Measurements from ENCODE around the gene RFLNA.
"Not testable (repeated sequence)": the region's sequence is repeated elsewhere in the genome, so short reads cannot be mapped to it uniquely, and the experiment has no call there.

The RFLNA gene

GRCh38 chr12:124297389-124297788, 2.5 kb downstream of the RFLNA start:
- H3K4me3 ChIP-seq (ENCODE audit: low read length), result no peak overlapping the region
- no peak for DNase-seq (ENCODE audit: low read depth)
- TF ChIP-seq, protein P1, sequence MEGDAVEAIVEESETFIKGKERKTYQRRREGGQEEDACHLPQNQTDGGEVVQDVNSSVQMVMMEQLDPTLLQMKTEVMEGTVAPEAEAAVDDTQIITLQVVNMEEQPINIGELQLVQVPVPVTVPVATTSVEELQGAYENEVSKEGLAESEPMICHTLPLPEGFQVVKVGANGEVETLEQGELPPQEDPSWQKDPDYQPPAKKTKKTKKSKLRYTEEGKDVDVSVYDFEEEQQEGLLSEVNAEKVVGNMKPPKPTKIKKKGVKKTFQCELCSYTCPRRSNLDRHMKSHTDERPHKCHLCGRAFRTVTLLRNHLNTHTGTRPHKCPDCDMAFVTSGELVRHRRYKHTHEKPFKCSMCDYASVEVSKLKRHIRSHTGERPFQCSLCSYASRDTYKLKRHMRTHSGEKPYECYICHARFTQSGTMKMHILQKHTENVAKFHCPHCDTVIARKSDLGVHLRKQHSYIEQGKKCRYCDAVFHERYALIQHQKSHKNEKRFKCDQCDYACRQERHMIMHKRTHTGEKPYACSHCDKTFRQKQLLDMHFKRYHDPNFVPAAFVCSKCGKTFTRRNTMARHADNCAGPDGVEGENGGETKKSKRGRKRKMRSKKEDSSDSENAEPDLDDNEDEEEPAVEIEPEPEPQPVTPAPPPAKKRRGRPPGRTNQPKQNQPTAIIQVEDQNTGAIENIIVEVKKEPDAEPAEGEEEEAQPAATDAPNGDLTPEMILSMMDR (IDR thresholded peaks at IDR 0.05; ENCODE audit: insufficient read depth, low read depth, low read length, missing control alignments), result no peak

- no peak overlapping the region for H3K4me3 ChIP-seq (ENCODE audit: low read length)
Measured at GRCh38 chr12:124297856-124298255, 3.0 kb downstream of the RFLNA start.

GRCh38 chr12:124298685-124299410, 4.0 kb downstream of the RFLNA start:
- TF ChIP-seq, protein P1 (IDR thresholded peaks at IDR 0.05; ENCODE audit: insufficient read depth, low read depth, low read length, missing control alignments), result no peak
- no peak overlapping the region for H3K4me3 ChIP-seq (ENCODE audit: low read length)
- no peak for DNase-seq (ENCODE audit: low read depth)

More at GRCh38 chr12:124297856-124298255, 3.0 kb downstream of the RFLNA start:
- TF ChIP-seq, protein P1 (IDR thresholded peaks at IDR 0.05; ENCODE audit: insufficient read depth, low read depth, low read length, missing control alignments), result no peak
- DNase-seq (ENCODE audit: low read depth), result no peak

- TF ChIP-seq, protein P1 (IDR thresholded peaks at IDR 0.05; ENCODE audit: insufficient read depth, low read depth, low read length, missing control alignments), result no peak
Measured at GRCh38 chr12:124299628-124300388, 4.9 kb downstream of the RFLNA start.

DNA sequence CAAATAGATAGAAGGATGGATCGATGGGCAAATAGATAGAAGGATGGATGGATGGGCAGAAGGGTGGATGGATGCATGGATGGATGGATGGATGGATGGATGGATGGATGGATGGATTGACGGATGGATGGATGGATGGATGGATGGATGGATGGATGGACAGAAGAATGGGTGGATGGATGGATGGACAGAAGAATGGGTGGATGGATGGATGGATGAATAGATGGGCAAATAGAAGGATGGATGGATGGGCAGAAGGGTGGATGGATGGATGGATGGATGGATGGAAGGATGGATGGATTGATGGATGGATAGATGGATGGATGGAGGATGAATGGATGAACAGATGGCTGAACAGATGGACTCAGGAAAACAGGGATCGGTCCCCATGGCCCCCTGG, 5.8 kb downstream of the RFLNA start:
- not testable (repeated sequence) for DNase-seq (ENCODE audit: low read depth); H3K4me3 ChIP-seq (ENCODE audit: low read length)

More at GRCh38 chr12:124299628-124300388, 4.9 kb downstream of the RFLNA start:
- DNase-seq (ENCODE audit: low read depth), result no peak
- H3K4me3 ChIP-seq (ENCODE audit: low read length), result no peak overlapping the region

DNA sequence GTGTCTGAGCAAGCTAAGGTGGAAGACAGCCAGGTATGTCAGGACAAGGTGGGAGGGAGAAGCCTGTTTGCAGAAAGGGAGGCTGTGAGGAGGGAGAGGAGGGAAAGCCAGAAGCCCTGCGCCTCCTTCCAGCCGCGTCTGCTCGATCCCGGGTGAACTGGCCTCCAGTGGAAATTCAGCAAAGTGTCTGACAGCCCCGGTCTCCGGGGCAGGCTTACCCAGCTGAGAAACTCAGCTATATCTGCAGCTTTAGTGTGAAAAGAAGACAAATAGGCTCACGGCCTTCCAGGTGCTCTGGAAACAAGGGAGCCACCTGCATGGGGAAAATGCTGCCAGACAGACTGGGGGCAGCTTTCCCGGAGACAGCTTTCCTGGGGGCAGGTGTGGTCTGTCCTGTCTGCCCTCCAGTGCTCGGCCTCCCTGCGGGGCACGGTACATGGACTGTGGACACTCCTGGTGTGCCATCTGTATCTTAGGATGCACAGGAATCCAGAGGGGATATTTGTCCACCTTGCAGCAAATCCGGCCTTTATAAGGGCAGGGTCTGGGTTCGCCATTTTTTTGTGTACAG, 6.3 kb downstream of the RFLNA start:
- no peak for DNase-seq (ENCODE audit: low read depth)
- TF ChIP-seq, protein P1 (IDR thresholded peaks at IDR 0.05; ENCODE audit: insufficient read depth, low read depth, low read length, missing control alignments), result no peak
- H3K4me3 ChIP-seq (ENCODE audit: low read length), result no peak overlapping the region

DNA sequence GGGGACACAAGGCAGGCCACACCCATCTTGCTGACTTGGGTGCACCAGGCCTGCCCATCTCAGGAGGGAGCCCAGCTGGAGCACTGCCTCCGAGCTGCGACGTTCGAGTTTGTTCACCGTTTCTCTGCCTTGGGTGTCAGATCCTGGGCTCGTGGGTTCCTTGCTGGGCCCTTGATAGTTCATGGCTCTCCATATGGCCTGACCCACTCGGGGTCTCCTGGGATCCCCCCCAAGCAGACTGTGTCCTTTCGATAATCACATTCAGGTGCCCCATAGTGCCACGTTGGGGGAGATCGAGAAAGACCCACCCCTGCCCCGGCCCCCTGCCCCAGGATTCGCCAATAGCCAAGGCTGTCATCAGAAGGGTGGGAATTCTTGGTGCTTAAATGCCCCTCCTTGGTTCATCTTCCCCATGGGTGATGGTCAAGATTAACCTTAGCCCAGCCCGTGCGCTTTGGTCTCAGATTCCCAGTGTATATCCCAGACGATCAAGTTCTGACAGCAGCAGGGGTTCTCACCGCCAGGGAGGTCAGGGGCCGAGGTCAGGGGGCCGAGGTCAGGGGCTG, 7.4 kb downstream of the RFLNA start:
- no peak overlapping the region for H3K4me3 ChIP-seq (ENCODE audit: low read length)
- DNase-seq (ENCODE audit: low read depth), result no peak
- TF ChIP-seq, protein P1 (IDR thresholded peaks at IDR 0.05; ENCODE audit: insufficient read depth, low read depth, low read length, missing control alignments), result no peak
